B cell (primary cell): ENCODE data around the gene SUGCT. TPM values are rescaled to one million over a fixed set of nuclear protein-coding genes. Genes with fewer than 3 reads are reported as not detected.

Experiments used
- ATAC-seq: fragments of 200-7000 bp; cut with Tn5 transposase; one replicate; pipeline ENCODE4 v1.10.0; 2021; ENCODE audit warnings: low read depth, mild to moderate bottlenecking, moderate number of reproducible peaks, moderate library complexity
- CTCF ChIA-PET: fragments of 350-600 bp; sonication (Branson Sonifier 250); formaldehyde crosslinking; loops from one replicate; lab custom pipeline; 2021; ENCODE audit warnings: antibody characterized with exemption, inconsistent platforms; lab: Charles Lee
- POLR2A ChIA-PET: fragments of 350-600 bp; sonication (Branson Sonifier 250); formaldehyde crosslinking; loops from one replicate; lab custom pipeline; 2021; ENCODE audit warnings: antibody characterized with exemption; lab: Charles Lee
- DNase-seq: peaks from one replicate; pipeline ENCODE4 v3.0.0; 2013
- H2AFZ ChIP-seq: 2 replicates; pipeline ENCODE4 v1.6.1; 2012; ENCODE audit warnings: mild to moderate bottlenecking, low read depth, low read length; ENCODE audit not compliant: insufficient read depth, poor library complexity, severe bottlenecking
- H3K27ac ChIP-seq, 2 donors: 1 replicate in 1 of 2; 2 replicates in 1 of 2; pipeline ENCODE4 v1.5.1; 2012 to 2013; ENCODE audit warnings: low read length in 2 of 2, mild to moderate bottlenecking in 2 of 2, moderate library complexity in 1 of 2
- H3K27me3 ChIP-seq, 4 experiments: fragments of 200-600 bp in 1 of 4; sonication (generic) in 1 of 4; replicated peaks in 1 of 4; 1 replicate in 2 of 4; 2 replicates in 2 of 4; pipeline versions ENCODE4 v1.6.1 to v1.7.0; 2013 to 2016; ENCODE audit warnings: low read length in 3 of 4, mild to moderate bottlenecking in 2 of 4, mixed read lengths in 1 of 4, moderate library complexity in 1 of 4; ENCODE audit not compliant: insufficient read depth in 4 of 4, control insufficient read depth in 3 of 4; ENCODE audit errors: control extremely low read depth in 1 of 4
- H3K36me3 ChIP-seq, 2 experiments: replicated peaks in 1 of 2; 1 replicate in 1 of 2; 2 replicates in 1 of 2; pipeline versions ENCODE4 v1.6.1 to v1.7.1; 2013; ENCODE audit warnings: low read length in 1 of 2; ENCODE audit not compliant: insufficient read depth in 2 of 2, control insufficient read depth in 1 of 2; ENCODE audit errors: control extremely low read depth in 1 of 2, extremely low read depth in 1 of 2
- H3K4me1 ChIP-seq, 2 donors: fragments of 200-600 bp in 1 of 2; sonication (generic) in 1 of 2; 1 replicate in 1 of 2; 2 replicates in 1 of 2; pipeline versions ENCODE4 v1.5.1 to v1.6.1; 2013 to 2017; ENCODE audit warnings: low read length in 2 of 2; ENCODE audit not compliant: control insufficient read depth in 2 of 2, insufficient read depth in 2 of 2
- H3K4me2 ChIP-seq: replicated peaks from 2 replicates; pipeline ENCODE3; 2012; ENCODE audit warnings: mild to moderate bottlenecking, low read depth, low read length; ENCODE audit not compliant: poor library complexity, severe bottlenecking
- H3K4me3 ChIP-seq, 5 experiments: fragments of 200-600 bp in 1 of 5; sonication (generic) in 1 of 5; 1 replicate in 3 of 5; 2 replicates in 2 of 5; pipeline versions ENCODE4 v1.5.1 to v1.7.0; 2011 to 2016; ENCODE audit warnings: low read length in 4 of 5, mild to moderate bottlenecking in 4 of 5, low read depth in 2 of 5, control low read depth in 1 of 5, moderate library complexity in 1 of 5; ENCODE audit not compliant: insufficient read depth in 1 of 5; ENCODE audit errors: control extremely low read depth in 1 of 5, extremely low read depth in 1 of 5
- H3K79me2 ChIP-seq: fragments of 200-600 bp; sonication (generic); one replicate; pipeline ENCODE4 v1.6.0; 2016; ENCODE audit warnings: low read length; ENCODE audit not compliant: control insufficient read depth, insufficient read depth
- H3K9ac ChIP-seq: fragments of 200-600 bp; sonication (generic); 2 replicates; pipeline ENCODE4 v1.6.1; 2017; ENCODE audit warnings: mild to moderate bottlenecking, low read length, moderate library complexity
- H3K9me3 ChIP-seq, 3 donors: one replicate each; pipeline versions ENCODE4 v1.6.1 to v1.7.1; 2013; ENCODE audit warnings: low read length in 2 of 3; ENCODE audit not compliant: control insufficient read depth in 2 of 3, insufficient read depth in 1 of 3; ENCODE audit errors: control extremely low read depth in 1 of 3
- H4K20me1 ChIP-seq: 2 replicates; pipeline ENCODE4 v1.6.0; 2012; ENCODE audit warnings: mild to moderate bottlenecking, low read length; ENCODE audit not compliant: insufficient read depth, control insufficient read depth, poor library complexity, severe bottlenecking
- H3K27ac Mint-ChIP-seq: one replicate; pipeline ENCODE4 v1.8.0; 2021; ENCODE audit warnings: mixed read lengths
- H3K27me3 Mint-ChIP-seq: one replicate; pipeline ENCODE4 v1.8.0; 2021; ENCODE audit warnings: mixed read lengths
- H3K4me1 Mint-ChIP-seq: one replicate; pipeline ENCODE4 v1.8.0; 2021; ENCODE audit warnings: mixed read lengths
- H3K4me3 Mint-ChIP-seq: one replicate; pipeline ENCODE4 v1.8.0; 2021; ENCODE audit warnings: mixed read lengths
- H3K9me3 Mint-ChIP-seq: one replicate; pipeline ENCODE4 v1.8.0; 2022; ENCODE audit warnings: mixed read lengths; ENCODE audit not compliant: insufficient read depth
- EZH2 ChIP-seq: IDR thresholded peaks from 2 replicates; pipeline ENCODE4 v1.6.1; 2012; ENCODE audit warnings: borderline replicate concordance, low read depth, mild to moderate bottlenecking, moderate library complexity, low read length; ENCODE audit not compliant: insufficient read depth, poor library complexity, severe bottlenecking
- WGBS: methylation state at CpG from one replicate; pipeline ENCODE4 v1.1.5; 2013; ENCODE audit warnings: missing lambda C conversion rate; ENCODE audit not compliant: insufficient coverage; 5-methylcytosine and 5-hydroxymethylcytosine counted together
- intact Hi-C: fragments of 100-400 bp; cut with micrococcal nuclease; formaldehyde crosslinking; loops from one replicate; pipeline ENCODE4 v1.10.0; 2022
- polyA plus RNA-seq: library from polyadenylated mRNA; depleted of rRNA; stranded (reverse); fragments of >200 nt; gene quantifications from 2 replicates; pipeline ENCODE4 v1.2.3, GENCODE V29; 2012
- total RNA-seq, 2 donors: library from RNA; stranded (reverse); fragments of 120-200 nt in 1 of 2; gene quantifications; 1 replicate in 1 of 2; 2 replicates in 1 of 2; pipeline versions ENCODE4 v1.2.3 to v1.2.4, GENCODE V29; 2013 to 2022
- TF ChIP-seq, protein P1 (sequence below): fragments of 200-600 bp; IDR thresholded peaks from one replicate; pipeline ENCODE4 v1.8.0; 2022; ENCODE audit warnings: antibody characterized with exemption, mild to moderate bottlenecking

SUGCT gene
- total and polyA plus RNA-seq, 2 donors (not counting 1 experiment from before 2014, with no cell fraction given): 0.19 to 0.86 TPM

DNA sequence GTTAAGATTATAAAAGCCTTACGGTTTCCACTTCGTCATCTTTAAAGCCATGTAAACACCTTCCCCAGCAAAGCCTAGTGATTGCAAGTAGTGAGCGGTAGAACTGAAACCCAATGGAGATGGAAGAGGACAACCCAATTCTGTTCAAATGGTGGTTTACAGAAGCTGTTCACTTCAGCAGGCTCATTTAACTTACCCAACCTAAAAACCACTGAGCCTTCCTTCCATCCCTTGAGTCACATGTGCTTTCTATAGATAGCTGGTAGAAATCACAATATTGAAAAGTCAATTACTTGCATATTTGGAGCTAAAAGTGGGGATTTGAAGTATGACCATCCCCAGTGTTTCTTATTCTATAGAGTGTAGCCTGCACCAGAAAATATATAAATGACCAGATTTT lies 667.7 kb downstream of the SUGCT start:
- H3K27ac Mint-ChIP-seq: no peak overlapping the region
- no peaks in the 10 kb centered on the region for H3K36me3 ChIP-seq
- no CpG with 5 or more reads among the region's 3 CpGs for WGBS
- H3K27me3 Mint-ChIP-seq: no peaks in the 10 kb centered on the region
- H4K20me1 ChIP-seq: no peaks in the 10 kb centered on the region
- H3K4me1 Mint-ChIP-seq: peaks cover 8% of the 10 kb centered on the region
- H3K9ac ChIP-seq: no peak overlapping the region
- peaks cover 4% of the 10 kb centered on the region in 2 donors for H3K4me1 ChIP-seq
- no peak overlapping the region for H2AFZ ChIP-seq
- H3K79me2 ChIP-seq: no peaks in the 10 kb centered on the region
- TF ChIP-seq, protein P1, sequence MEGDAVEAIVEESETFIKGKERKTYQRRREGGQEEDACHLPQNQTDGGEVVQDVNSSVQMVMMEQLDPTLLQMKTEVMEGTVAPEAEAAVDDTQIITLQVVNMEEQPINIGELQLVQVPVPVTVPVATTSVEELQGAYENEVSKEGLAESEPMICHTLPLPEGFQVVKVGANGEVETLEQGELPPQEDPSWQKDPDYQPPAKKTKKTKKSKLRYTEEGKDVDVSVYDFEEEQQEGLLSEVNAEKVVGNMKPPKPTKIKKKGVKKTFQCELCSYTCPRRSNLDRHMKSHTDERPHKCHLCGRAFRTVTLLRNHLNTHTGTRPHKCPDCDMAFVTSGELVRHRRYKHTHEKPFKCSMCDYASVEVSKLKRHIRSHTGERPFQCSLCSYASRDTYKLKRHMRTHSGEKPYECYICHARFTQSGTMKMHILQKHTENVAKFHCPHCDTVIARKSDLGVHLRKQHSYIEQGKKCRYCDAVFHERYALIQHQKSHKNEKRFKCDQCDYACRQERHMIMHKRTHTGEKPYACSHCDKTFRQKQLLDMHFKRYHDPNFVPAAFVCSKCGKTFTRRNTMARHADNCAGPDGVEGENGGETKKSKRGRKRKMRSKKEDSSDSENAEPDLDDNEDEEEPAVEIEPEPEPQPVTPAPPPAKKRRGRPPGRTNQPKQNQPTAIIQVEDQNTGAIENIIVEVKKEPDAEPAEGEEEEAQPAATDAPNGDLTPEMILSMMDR: no peak
- no peak for TF ChIP-seq EZH2
- ATAC-seq (no peak), DNase-seq (no peak)
- CTCF ChIA-PET: no interaction called here
- POLR2A ChIA-PET: no interaction called here
- H3K9me3 Mint-ChIP-seq: no peaks in the 10 kb centered on the region
- H3K9me3 ChIP-seq: no peaks in the 10 kb centered on the region
- H3K27me3 ChIP-seq: no peaks in the 10 kb centered on the region
- no peak overlapping the region for H3K4me3 Mint-ChIP-seq
- H3K27ac ChIP-seq: no peak overlapping the region
- no peak overlapping the region for H3K4me2 ChIP-seq
- intact Hi-C loops: no loop called here
- H3K4me3 ChIP-seq: no peak overlapping the region

DNA sequence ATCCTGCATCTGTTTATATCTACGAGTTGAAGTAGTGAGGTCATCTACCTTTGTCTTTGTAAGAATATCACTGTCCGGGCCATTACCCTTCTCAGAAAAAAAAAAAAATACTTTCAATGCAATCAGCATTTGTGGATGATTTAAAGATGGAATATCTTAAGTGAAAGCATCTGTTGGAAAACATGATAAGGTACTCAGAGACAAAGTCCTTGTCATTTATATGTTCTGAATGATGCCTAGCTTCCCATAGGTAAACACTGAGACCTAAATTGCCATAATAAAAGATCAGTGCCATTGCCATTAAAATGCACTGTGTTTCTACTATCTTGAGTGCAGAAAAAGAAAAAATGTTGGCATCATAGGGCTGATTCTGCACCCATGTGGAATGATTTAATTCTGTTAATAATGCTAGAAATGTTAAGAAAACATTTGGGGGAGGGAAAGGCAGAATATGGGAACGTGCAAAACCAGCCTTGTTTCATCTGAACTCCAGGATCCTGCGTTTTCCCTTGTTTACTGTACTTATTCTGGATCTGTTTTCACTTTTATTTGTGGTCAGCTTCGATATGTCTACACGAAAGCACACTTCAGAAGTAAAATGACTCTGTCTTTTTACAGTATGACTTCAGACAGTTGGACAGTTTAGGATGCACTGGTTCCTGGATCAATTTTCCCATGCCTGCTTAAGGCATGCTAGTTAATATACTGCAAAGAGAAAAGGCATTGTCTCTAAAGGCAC lies 669.8 kb downstream of the SUGCT start:
- TF ChIP-seq, protein P1: no peak
- no peak for TF ChIP-seq EZH2
- no peak overlapping the region for H3K4me3 ChIP-seq
- POLR2A ChIA-PET: no interaction called here
- H3K27ac ChIP-seq: no peak overlapping the region
- Mint-ChIP-seq H3K27ac (no peak overlapping the region), H3K4me1 (peaks cover 27% of the 10 kb centered on the region), H3K4me3 (no peak overlapping the region), H3K27me3 (no peaks in the 10 kb centered on the region), H3K9me3 (no peaks in the 10 kb centered on the region)
- DNase-seq (no peak), ATAC-seq (no peak)
- H3K9ac ChIP-seq: no peak overlapping the region
- WGBS: 92% methylated on average over 2 of the region's 6 CpGs
- H3K36me3 ChIP-seq: no peaks in the 10 kb centered on the region
- H3K79me2 ChIP-seq: no peaks in the 10 kb centered on the region
- H4K20me1 ChIP-seq: no peaks in the 10 kb centered on the region
- H3K4me1 ChIP-seq: peaks cover 14 to 18% of the 10 kb centered on the region in 2 donors
- no peak overlapping the region for H2AFZ ChIP-seq
- H3K27me3 ChIP-seq: no peaks in the 10 kb centered on the region
- no peaks in the 10 kb centered on the region for H3K9me3 ChIP-seq
- intact Hi-C loops: no loop called here
- H3K4me2 ChIP-seq: no peak overlapping the region
- CTCF ChIA-PET: no interaction called here
